Bronchial epithelial cell (primary cell): ENCODE results near the gene PLSCR4. TPM values are rescaled to one million over a fixed set of nuclear protein-coding genes. Genes with fewer than 3 reads are reported as not detected.

Experiments used
- DNase-seq: peaks from one replicate; pipeline ENCODE4 v3.0.0-alpha.2; 2010; ENCODE audit warnings: low read depth
- FAIRE-seq: peaks from 2 replicates; lab custom pipeline; 2011; peaks lifted over from hg19 to GRCh38; lab: Jason Lieb, UNC
- H3K27me3 ChIP-seq: 2 replicates; pipeline ENCODE4 v1.5.1; 2011; ENCODE audit warnings: low read length; ENCODE audit not compliant: control insufficient read depth, insufficient read depth
- H3K36me3 ChIP-seq: 2 replicates; pipeline ENCODE4 v1.5.1; 2011; ENCODE audit warnings: low read length; ENCODE audit not compliant: control insufficient read depth, insufficient read depth
- H3K4me3 ChIP-seq: 2 replicates; pipeline ENCODE4 v1.5.1; 2011; ENCODE audit warnings: mild to moderate bottlenecking, low read depth, low read length, control low read depth
- total RNA-seq: library from RNA; depleted of rRNA; stranded (reverse); fragments of >200 nt; gene quantifications from 2 replicates; pipeline ENCODE4 v1.2.1, GENCODE V29; 2014
- TF ChIP-seq, protein P1 (sequence below): IDR thresholded peaks from 2 replicates; pipeline ENCODE4 v1.5.1; 2011; ENCODE audit warnings: mild to moderate bottlenecking, moderate library complexity, low read length, control low read depth, inconsistent platforms; ENCODE audit not compliant: insufficient read depth, severe bottlenecking

Gene PLSCR4
- total RNA-seq, 1 donor from 2014 or later: 0.26 TPM

DNA sequence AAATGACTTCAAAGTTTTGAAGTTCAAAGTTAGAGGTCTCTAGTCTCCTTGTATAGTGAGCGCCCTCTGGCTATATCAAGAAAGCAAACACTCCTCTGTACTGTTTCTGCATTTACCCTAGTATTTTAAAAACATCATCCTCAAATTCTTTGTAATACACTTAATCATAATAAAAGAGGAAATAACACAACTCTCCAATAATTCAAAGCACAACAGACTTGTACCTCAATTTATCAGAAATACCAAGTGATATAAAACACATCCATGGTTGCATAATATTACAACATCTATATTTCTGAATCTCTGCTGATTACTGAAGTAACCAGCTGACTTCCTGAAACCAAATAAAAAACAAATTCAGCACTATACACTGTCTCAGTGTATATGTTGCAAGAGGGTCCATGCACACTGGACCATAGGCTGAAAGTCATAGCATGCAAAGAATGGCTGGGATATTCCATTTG, 102.4 kb downstream of the PLSCR4 start:
- Histone ChIP-seq H3K27me3 (no peaks in the 10 kb centered on the region), H3K4me3 (no peak overlapping the region), H3K36me3 (no peaks in the 10 kb centered on the region)
- no peak for DNase-seq
- TF ChIP-seq, protein P1, sequence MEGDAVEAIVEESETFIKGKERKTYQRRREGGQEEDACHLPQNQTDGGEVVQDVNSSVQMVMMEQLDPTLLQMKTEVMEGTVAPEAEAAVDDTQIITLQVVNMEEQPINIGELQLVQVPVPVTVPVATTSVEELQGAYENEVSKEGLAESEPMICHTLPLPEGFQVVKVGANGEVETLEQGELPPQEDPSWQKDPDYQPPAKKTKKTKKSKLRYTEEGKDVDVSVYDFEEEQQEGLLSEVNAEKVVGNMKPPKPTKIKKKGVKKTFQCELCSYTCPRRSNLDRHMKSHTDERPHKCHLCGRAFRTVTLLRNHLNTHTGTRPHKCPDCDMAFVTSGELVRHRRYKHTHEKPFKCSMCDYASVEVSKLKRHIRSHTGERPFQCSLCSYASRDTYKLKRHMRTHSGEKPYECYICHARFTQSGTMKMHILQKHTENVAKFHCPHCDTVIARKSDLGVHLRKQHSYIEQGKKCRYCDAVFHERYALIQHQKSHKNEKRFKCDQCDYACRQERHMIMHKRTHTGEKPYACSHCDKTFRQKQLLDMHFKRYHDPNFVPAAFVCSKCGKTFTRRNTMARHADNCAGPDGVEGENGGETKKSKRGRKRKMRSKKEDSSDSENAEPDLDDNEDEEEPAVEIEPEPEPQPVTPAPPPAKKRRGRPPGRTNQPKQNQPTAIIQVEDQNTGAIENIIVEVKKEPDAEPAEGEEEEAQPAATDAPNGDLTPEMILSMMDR: no peak
- no peak for FAIRE-seq

DNA sequence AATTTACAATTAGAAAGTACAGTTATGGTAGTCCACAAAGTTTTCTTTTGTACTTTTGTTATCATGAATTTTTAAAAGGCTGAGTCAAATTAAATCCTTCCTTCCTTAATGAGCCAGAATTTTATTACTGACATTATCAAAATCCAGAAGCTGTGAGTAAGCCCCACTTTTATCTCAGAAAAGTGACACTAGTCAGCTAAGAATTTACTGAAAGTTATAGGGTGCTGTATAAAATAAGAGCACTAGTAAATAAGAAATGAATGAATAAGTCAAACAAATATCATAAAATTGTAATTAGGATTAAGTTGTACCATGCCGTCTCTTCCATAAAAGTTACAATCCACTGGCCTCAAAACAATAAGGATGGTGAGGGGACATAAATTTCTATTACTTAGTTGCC, 105.3 kb downstream of the PLSCR4 start:
- no peaks in the 10 kb centered on the region for H3K36me3 ChIP-seq
- TF ChIP-seq, protein P1: no peak
- H3K4me3 ChIP-seq: no peak overlapping the region
- no peak for FAIRE-seq
- no peak for DNase-seq
- no peaks in the 10 kb centered on the region for H3K27me3 ChIP-seq

DNA sequence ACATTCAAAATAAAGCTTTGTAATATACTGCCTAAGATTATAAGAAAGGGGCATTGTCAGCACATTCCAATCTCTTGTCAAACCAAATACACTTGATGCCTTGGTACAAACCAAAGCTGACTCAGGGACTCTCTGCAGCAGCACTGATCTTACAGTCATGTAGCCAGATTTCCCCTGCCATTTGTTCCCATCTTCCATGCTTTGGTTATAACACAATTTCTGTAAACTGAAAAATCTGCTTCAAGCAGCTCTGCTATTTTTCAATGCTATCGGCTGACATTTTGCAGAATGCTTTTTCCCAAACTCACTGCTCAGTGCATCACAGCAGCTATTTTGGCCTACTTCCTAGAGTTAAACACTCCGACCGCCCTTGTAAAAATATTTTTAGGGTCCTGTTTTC, 108.1 kb downstream of the PLSCR4 start:
- no peaks in the 10 kb centered on the region for H3K27me3 ChIP-seq
- FAIRE-seq: no peak
- H3K36me3 ChIP-seq: no peaks in the 10 kb centered on the region
- DNase-seq: no peak
- TF ChIP-seq, protein P1: no peak
- H3K4me3 ChIP-seq: no peak overlapping the region

Other genes with a start within 250 kb of the PLSCR4 start
- 36.6 and 45.3 TPM in 2 replicates for gene PLOD2, start 89.9 kb downstream of the PLSCR4 start, total RNA-seq
- gene PLSCR2, start 218.5 kb upstream of the PLSCR4 start, total RNA-seq: 0.26 TPM in 1 of 2 replicates, not detected in the other